GM12878 (cell line): ENCODE measurements around the gene TNP2. TPM values are rescaled to one million over a fixed set of nuclear protein-coding genes. Genes with fewer than 3 reads are reported as not detected.
A peak's percentile ranks its signal among the peaks of the same experiment; 100 is the strongest.

Source experiments
- ATF7 ChIP-seq: fragments of 450-650 bp; IDR thresholded peaks from 2 replicates; pipeline ENCODE4 v1.6.1; 2016; ENCODE audit warnings: low read depth, mild to moderate bottlenecking
- BACH1 ChIP-seq: fragments of 450-650 bp; IDR thresholded peaks from 2 replicates; pipeline ENCODE4 v1.6.1; 2017; ENCODE audit warnings: mild to moderate bottlenecking, borderline replicate concordance
- CHD2 ChIP-seq: IDR thresholded peaks from 2 replicates; pipeline ENCODE4 v1.6.1; 2011; ENCODE audit warnings: low read depth, low read length, improper control_type of control experiment, borderline replicate concordance
- CHD4 ChIP-seq: fragments of 200-600 bp; sonication (generic); IDR thresholded peaks from 2 replicates; pipeline ENCODE4 v1.6.1; 2016; ENCODE audit warnings: mild to moderate bottlenecking
- CREB1 ChIP-seq: IDR thresholded peaks from 2 replicates; pipeline ENCODE4 v1.6.1; 2012; ENCODE audit warnings: low read depth, mild to moderate bottlenecking, inconsistent platforms
- E2F4 ChIP-seq: IDR thresholded peaks from 2 replicates; pipeline ENCODE4 v1.6.1; 2012; ENCODE audit warnings: low read depth, low read length, improper control_type of control experiment
- IRF3 ChIP-seq: fragments of 450-650 bp; IDR thresholded peaks from 2 replicates; pipeline ENCODE4 v1.6.1; 2014; ENCODE audit warnings: mild to moderate bottlenecking
- JUNB ChIP-seq: IDR thresholded peaks from 2 replicates; pipeline ENCODE4 v1.6.1; 2016; ENCODE audit warnings: antibody characterized with exemption, mild to moderate bottlenecking
- KDM1A ChIP-seq: fragments of 200-600 bp; sonication (generic); IDR thresholded peaks from 2 replicates; pipeline ENCODE4 v1.6.1; 2016; ENCODE audit warnings: borderline replicate concordance
- MEF2B ChIP-seq: fragments of 450-650 bp; IDR thresholded peaks from 2 replicates; pipeline ENCODE4 v1.6.1; 2018; ENCODE audit warnings: mild to moderate bottlenecking, moderate library complexity; ENCODE audit not compliant: partially characterized antibody, poor library complexity, severe bottlenecking
- MYB ChIP-seq: fragments of 150-350 bp; IDR thresholded peaks from 2 replicates; pipeline ENCODE4 v1.6.1; 2014; ENCODE audit warnings: mild to moderate bottlenecking, low read depth, low read length, borderline replicate concordance
- NR2C1 ChIP-seq: fragments of 450-650 bp; IDR thresholded peaks from 2 replicates; pipeline ENCODE4 v1.6.1; 2017; ENCODE audit warnings: antibody characterized with exemption, mild to moderate bottlenecking, moderate library complexity
- NR2C2 ChIP-seq: IDR thresholded peaks from 2 replicates; pipeline ENCODE4 v1.6.1; 2011; ENCODE audit warnings: borderline replicate concordance, low read depth; ENCODE audit not compliant: control insufficient read depth, insufficient read length
- POU2F2 ChIP-seq: IDR thresholded peaks from 3 replicates; pipeline ENCODE4 v1.6.1; 2011; ENCODE audit warnings: low read depth, mild to moderate bottlenecking, low read length, borderline replicate concordance
- RELA ChIP-seq: fragments of 450-650 bp; IDR thresholded peaks from 2 replicates; pipeline ENCODE4 v1.8.0; 2014; ENCODE audit warnings: borderline replicate concordance; ENCODE audit not compliant: partially characterized antibody
- SIX5 ChIP-seq: IDR thresholded peaks from 2 replicates; pipeline ENCODE4 v1.6.1; 2011; ENCODE audit warnings: mild to moderate bottlenecking, low read depth, low read length, moderate library complexity; ENCODE audit not compliant: severe bottlenecking
- SPI1 ChIP-seq: IDR thresholded peaks from 2 replicates; pipeline ENCODE4 v1.6.1; 2011; ENCODE audit warnings: low read depth, mild to moderate bottlenecking, low read length, moderate library complexity, borderline replicate concordance; ENCODE audit not compliant: insufficient read depth
- SREBF2 ChIP-seq: IDR thresholded peaks from 2 replicates; pipeline ENCODE4 v1.6.1; 2012; ENCODE audit warnings: mild to moderate bottlenecking, low read length
- TCF7 ChIP-seq: IDR thresholded peaks from 2 replicates; pipeline ENCODE4 v1.6.1; 2014; ENCODE audit warnings: antibody characterized with exemption, borderline replicate concordance
- ZNF384 ChIP-seq: IDR thresholded peaks from 2 replicates; pipeline ENCODE4 v1.6.1; 2012; ENCODE audit warnings: low read depth, mild to moderate bottlenecking, low read length, improper control_type of control experiment, borderline replicate concordance
- ZZZ3 ChIP-seq: IDR thresholded peaks from 2 replicates; pipeline ENCODE4 v1.6.1; 2011; ENCODE audit warnings: low read depth; ENCODE audit not compliant: control insufficient read depth, insufficient read length
- polyA plus RNA-seq, 11 experiments: library from polyadenylated mRNA; depleted of rRNA in 4 of 11; unstranded in 6 of 11; stranded (reverse) in 5 of 11; fragments of >200 nt; fragmentation: Nextera tagmentation in 4 of 11; fragmentation: Illumina TruSeq in 1 of 11; extraction: Ambion mirVana in 4 of 11; extraction: Trizol in 1 of 11; gene quantifications; 1 replicate in 1 of 11; 2 replicates in 10 of 11; pipeline versions ENCODE4 v1.2.1 to v1.2.3, GENCODE V29; 2011 to 2016; ENCODE audit warnings: inconsistent platforms in 2 of 11, missing spikeins in 2 of 11, low read depth in 1 of 11
- total RNA-seq, 4 experiments: library from RNA; depleted of rRNA in 3 of 4; stranded (reverse); fragments of >200 nt in 3 of 4; fragmentation: Illumina TruSeq in 1 of 4; extraction: Trizol in 1 of 4; gene quantifications; 2 replicates each; pipeline versions ENCODE4 v1.2.1 to v1.2.3, GENCODE V29; 2013 to 2021
- TF ChIP-seq, protein P1 (sequence below): fragments of 450-650 bp; formaldehyde crosslinking; IDR thresholded peaks from 2 replicates; pipeline ENCODE4 v1.5.0; 2022; ENCODE audit warnings: mild to moderate bottlenecking, missing genetic modification characterization

Gene TNP2
- total and polyA plus RNA-seq, 10 of the 15 experiments (the other 5 are each of a cell fraction or from before 2014, with no cell fraction given), result not detected

DNA sequence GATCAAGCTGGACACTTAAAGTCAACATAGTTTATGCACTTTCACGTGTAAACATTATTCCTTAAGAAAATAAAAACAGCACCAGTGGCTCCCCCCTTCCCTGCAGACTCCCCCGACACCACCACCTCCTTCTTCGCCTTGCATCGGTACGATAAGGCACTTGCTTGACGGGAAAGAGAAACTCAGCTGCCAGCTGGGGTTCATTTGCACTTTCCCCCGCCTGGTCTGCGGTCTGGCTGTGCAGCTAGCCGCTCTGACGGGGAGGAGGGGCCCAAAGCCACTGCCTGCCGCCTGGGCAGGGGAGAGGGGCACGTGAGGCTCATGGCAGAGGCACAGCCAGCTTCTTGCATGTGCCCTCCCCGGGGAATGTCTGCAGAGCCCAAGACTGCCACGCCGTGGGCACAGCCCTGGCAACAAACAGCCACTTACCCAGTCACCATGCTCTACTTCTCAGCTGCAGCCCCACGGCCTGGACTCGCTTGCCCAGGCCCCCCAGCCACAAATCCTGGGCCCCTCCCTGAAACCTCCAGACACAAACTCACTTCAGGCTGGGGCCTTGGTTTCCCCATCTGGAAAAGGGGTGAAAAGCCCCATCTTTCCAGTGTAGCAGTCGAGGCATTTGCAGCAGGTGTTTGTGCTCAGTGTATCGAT, 28.5 kb upstream of the TNP2 start (continued):
- TF ChIP-seq, protein P1, sequence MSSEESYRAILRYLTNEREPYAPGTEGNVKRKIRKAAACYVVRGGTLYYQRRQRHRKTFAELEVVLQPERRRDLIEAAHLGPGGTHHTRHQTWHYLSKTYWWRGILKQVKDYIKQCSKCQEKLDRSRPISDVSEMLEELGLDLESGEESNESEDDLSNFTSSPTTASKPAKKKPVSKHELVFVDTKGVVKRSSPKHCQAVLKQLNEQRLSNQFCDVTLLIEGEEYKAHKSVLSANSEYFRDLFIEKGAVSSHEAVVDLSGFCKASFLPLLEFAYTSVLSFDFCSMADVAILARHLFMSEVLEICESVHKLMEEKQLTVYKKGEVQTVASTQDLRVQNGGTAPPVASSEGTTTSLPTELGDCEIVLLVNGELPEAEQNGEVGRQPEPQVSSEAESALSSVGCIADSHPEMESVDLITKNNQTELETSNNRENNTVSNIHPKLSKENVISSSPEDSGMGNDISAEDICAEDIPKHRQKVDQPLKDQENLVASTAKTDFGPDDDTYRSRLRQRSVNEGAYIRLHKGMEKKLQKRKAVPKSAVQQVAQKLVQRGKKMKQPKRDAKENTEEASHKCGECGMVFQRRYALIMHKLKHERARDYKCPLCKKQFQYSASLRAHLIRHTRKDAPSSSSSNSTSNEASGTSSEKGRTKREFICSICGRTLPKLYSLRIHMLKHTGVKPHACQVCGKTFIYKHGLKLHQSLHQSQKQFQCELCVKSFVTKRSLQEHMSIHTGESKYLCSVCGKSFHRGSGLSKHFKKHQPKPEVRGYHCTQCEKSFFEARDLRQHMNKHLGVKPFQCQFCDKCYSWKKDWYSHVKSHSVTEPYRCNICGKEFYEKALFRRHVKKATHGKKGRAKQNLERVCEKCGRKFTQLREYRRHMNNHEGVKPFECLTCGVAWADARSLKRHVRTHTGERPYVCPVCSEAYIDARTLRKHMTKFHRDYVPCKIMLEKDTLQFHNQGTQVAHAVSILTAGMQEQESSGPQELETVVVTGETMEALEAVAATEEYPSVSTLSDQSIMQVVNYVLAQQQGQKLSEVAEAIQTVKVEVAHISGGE (CRISPR knock-in tag), result no peak
- no peak for TF ChIP-seq NR2C2
- no peak for TF ChIP-seq SPI1
- no peak for TF ChIP-seq ZNF384
- TF ChIP-seq JUNB, result peak; percentile 5; the same call in 1 of the 2 replicates
- peak; percentile 77; the same call in 1 of the 2 replicates for TF ChIP-seq BACH1
- peak; percentile 93 for TF ChIP-seq MEF2B
- TF ChIP-seq IRF3, result no peak
- peak; percentile 89 for TF ChIP-seq CHD2
- TF ChIP-seq RELA, result peak; percentile 65
- no peak; the same call in 1 of the 2 replicates for TF ChIP-seq CREB1
- no peak for TF ChIP-seq SREBF2
- TF ChIP-seq SIX5, result no peak
- no peak for TF ChIP-seq NR2C1
- TF ChIP-seq POU2F2, result peak; percentile 81; the same call in 1 of the 3 replicates
- no peak for TF ChIP-seq ZZZ3
- TF ChIP-seq CHD4, result no peak
- TF ChIP-seq MYB, result 0 out of 2 replicates have a peak, but pooled peaks have one; percentile 58
- TF ChIP-seq TCF7, result no peak
- TF ChIP-seq ATF7, result no peak; the same call in 1 of the 2 replicates
- TF ChIP-seq E2F4, result no peak
- TF ChIP-seq KDM1A, result no peak
